Activated T-cell treated with anti-CD3 and anti-CD28 coated beads, Interleukin-2, amount 50 U/mL, for 72 hours (primary cell): ENCODE results near the gene TMIGD1. TPM values are rescaled to one million over a fixed set of nuclear protein-coding genes. Genes with fewer than 3 reads are reported as not detected.

Source experiments
- ATAC-seq, 2 donors: fragments of 150-1000 bp; cut with Tn5 transposase; replicated peaks in 1 of 2; 2 replicates each; pipeline ENCODE4 v1.10.0; 2021; ENCODE audit warnings: moderate library complexity in 2 of 2, mild to moderate bottlenecking in 1 of 2
- DNase-seq, 2 donors: peaks; one replicate each; pipeline ENCODE4 v3.0.0; 2021 to 2022; ENCODE audit warnings: mixed read lengths in 1 of 2
- H3K27ac Mint-ChIP-seq: one replicate; pipeline ENCODE4 v1.8.0; 2022; ENCODE audit warnings: mild to moderate bottlenecking, moderate library complexity, mixed read lengths
- H3K27me3 Mint-ChIP-seq: one replicate; pipeline ENCODE4 v1.8.0; 2022; ENCODE audit warnings: low read depth, mixed read lengths
- H3K36me3 Mint-ChIP-seq, 2 donors: one replicate each; pipeline ENCODE4 v1.8.0; 2022; ENCODE audit warnings: mixed read lengths in 2 of 2, mild to moderate bottlenecking in 1 of 2; ENCODE audit not compliant: insufficient read depth in 2 of 2
- H3K4me1 Mint-ChIP-seq: one replicate; pipeline ENCODE4 v1.8.0; 2022; ENCODE audit warnings: low read depth, mixed read lengths
- H3K4me3 Mint-ChIP-seq, 2 donors: one replicate each; pipeline ENCODE4 v1.8.0; 2022; ENCODE audit warnings: mild to moderate bottlenecking in 2 of 2, mixed read lengths in 2 of 2, moderate library complexity in 2 of 2
- H3K9me3 Mint-ChIP-seq, 2 donors: one replicate each; pipeline ENCODE4 v1.8.0; 2022; ENCODE audit warnings: mixed read lengths in 2 of 2
- total RNA-seq, 2 donors: library from RNA; stranded (reverse); gene quantifications; one replicate each; pipeline ENCODE4 v1.2.3, GENCODE V29; 2022

Gene TMIGD1
- total RNA-seq, 2 donors from 2014 or later = not detected

GRCh38 chr17:30279156-30279555, 54.7 kb downstream of the TMIGD1 start:
- no peaks in the 10 kb centered on the region for H3K4me1 Mint-ChIP-seq
- H3K36me3 Mint-ChIP-seq = peaks cover 5 to 25% of the 10 kb centered on the region in 2 donors
- no peak overlapping the region for H3K4me3 Mint-ChIP-seq
- DNase-seq = no peak
- ATAC-seq = no peak
- H3K9me3 Mint-ChIP-seq = no peaks in the 10 kb centered on the region
- no peak overlapping the region for H3K27ac Mint-ChIP-seq
- no peaks in the 10 kb centered on the region for H3K27me3 Mint-ChIP-seq

- no peak for DNase-seq
- Mint-ChIP-seq H3K27ac (no peak overlapping the region), H3K4me1 (no peaks in the 10 kb centered on the region), H3K4me3 (no peak overlapping the region), H3K27me3 (no peaks in the 10 kb centered on the region), H3K36me3 (peaks cover 5 to 33% of the 10 kb centered on the region in 2 donors), H3K9me3 (no peaks in the 10 kb centered on the region)
- no peak for ATAC-seq
Observed at GRCh38 chr17:30278032-30278431, 55.8 kb downstream of the TMIGD1 start.

GRCh38 chr17:30275911-30276310, 57.9 kb downstream of the TMIGD1 start:
- Mint-ChIP-seq H3K36me3 (peaks cover 12 to 40% of the 10 kb centered on the region in 2 donors), H3K4me3 (no peak overlapping the region), H3K9me3 (no peaks in the 10 kb centered on the region), H3K4me1 (no peaks in the 10 kb centered on the region), H3K27ac (peak overlapping the region; percentile 36), H3K27me3 (no peaks in the 10 kb centered on the region)
- ATAC-seq (no peak), DNase-seq (no peak)

- ATAC-seq = no peak
- H3K4me1 Mint-ChIP-seq = no peaks in the 10 kb centered on the region
- DNase-seq = no peak
- H3K36me3 Mint-ChIP-seq = peaks cover 12 to 40% of the 10 kb centered on the region in 2 donors
- H3K27ac Mint-ChIP-seq = no peak overlapping the region
- no peaks in the 10 kb centered on the region for H3K9me3 Mint-ChIP-seq
- H3K27me3 Mint-ChIP-seq = no peaks in the 10 kb centered on the region
- no peak overlapping the region for H3K4me3 Mint-ChIP-seq
Observed at GRCh38 chr17:30274887-30275286, 59.0 kb downstream of the TMIGD1 start.

- H3K27me3 Mint-ChIP-seq = no peaks in the 10 kb centered on the region
- DNase-seq (no peak), ATAC-seq (no peak)
- H3K9me3 Mint-ChIP-seq = no peaks in the 10 kb centered on the region
- no peaks in the 10 kb centered on the region for H3K4me1 Mint-ChIP-seq
- H3K4me3 Mint-ChIP-seq = no peak overlapping the region
- no peak overlapping the region for H3K27ac Mint-ChIP-seq
- H3K36me3 Mint-ChIP-seq = peaks cover 12 to 40% of the 10 kb centered on the region in 2 donors
Observed at GRCh38 chr17:30273373-30273772, 60.5 kb downstream of the TMIGD1 start.

GRCh38 chr17:30271102-30271501, 62.8 kb downstream of the TMIGD1 start:
- no peaks in the 10 kb centered on the region for H3K27me3 Mint-ChIP-seq
- H3K9me3 Mint-ChIP-seq = no peaks in the 10 kb centered on the region
- H3K4me1 Mint-ChIP-seq = no peaks in the 10 kb centered on the region
- no peak overlapping the region for H3K4me3 Mint-ChIP-seq
- DNase-seq (no peak), ATAC-seq (no peak)
- H3K27ac Mint-ChIP-seq = no peak overlapping the region
- H3K36me3 Mint-ChIP-seq = peaks cover 16 to 46% of the 10 kb centered on the region in 2 donors

GRCh38 chr17:30267625-30268024, 66.2 kb downstream of the TMIGD1 start:
- DNase-seq (no peak), ATAC-seq (no peak)
- Mint-ChIP-seq H3K27ac (no peak overlapping the region), H3K36me3 (peaks cover 13 to 48% of the 10 kb centered on the region in 2 donors), H3K4me1 (no peaks in the 10 kb centered on the region), H3K27me3 (no peaks in the 10 kb centered on the region), H3K4me3 (no peak overlapping the region), H3K9me3 (no peaks in the 10 kb centered on the region)

Other genes with a start within 250 kb of the TMIGD1 start
- gene NSRP1, start 217.2 kb downstream of the TMIGD1 start, total RNA-seq = 10 to 100 TPM; 34.7 to 34.8 TPM
- gene SLC6A4, start 98.4 kb downstream of the TMIGD1 start, total RNA-seq = under 1 TPM in 1 of 2 donors, not detected in 1; 0.05 TPM
- gene BLMH, start 42.1 kb downstream of the TMIGD1 start, total RNA-seq = 10 to 100 TPM; 49.5 to 63.9 TPM
- 10 to 100 TPM; 46.5 to 46.8 TPM for gene CPD, start 44.9 kb upstream of the TMIGD1 start, total RNA-seq
- 10 to 100 TPM; 65.7 to 66.1 TPM for gene GOSR1, start 143.4 kb upstream of the TMIGD1 start, total RNA-seq